ENCODE data around the gene PDSS2.

Gene PDSS2

GRCh38 chr6:107248147-107248546 is 211.2 kb downstream of the PDSS2 start:
- DNase-seq: no peak

DNA sequence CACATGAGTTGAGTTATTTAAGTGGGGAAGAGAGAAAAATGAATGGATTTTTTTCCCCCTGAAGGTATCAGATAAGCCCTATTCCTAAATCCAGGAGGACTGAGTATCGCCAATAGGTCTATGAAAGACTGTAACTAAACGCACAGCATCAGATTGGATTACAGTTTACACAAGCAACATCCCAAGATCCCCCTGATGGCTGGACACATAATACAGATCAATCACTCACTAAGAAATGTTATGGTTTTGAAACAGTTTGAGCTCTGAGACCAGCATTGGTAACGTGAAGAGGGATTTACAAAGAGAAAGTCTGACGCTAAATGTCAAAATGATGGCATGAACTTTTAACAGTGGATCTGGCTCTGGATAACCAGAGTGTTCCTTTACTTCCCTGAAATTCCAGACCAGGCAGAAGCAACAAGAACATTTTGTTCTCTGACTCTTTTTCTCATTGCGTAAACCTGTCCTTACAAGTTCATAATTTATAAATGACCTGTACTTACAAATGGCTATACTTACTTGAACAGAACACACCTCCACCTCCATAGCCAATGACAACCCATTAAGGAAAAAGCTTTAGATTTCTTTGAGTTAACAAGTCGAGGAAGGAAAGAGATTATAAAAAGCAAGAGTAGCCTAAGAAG is 212.3 kb downstream of the PDSS2 start:
- DNase-seq: no peak

DNA sequence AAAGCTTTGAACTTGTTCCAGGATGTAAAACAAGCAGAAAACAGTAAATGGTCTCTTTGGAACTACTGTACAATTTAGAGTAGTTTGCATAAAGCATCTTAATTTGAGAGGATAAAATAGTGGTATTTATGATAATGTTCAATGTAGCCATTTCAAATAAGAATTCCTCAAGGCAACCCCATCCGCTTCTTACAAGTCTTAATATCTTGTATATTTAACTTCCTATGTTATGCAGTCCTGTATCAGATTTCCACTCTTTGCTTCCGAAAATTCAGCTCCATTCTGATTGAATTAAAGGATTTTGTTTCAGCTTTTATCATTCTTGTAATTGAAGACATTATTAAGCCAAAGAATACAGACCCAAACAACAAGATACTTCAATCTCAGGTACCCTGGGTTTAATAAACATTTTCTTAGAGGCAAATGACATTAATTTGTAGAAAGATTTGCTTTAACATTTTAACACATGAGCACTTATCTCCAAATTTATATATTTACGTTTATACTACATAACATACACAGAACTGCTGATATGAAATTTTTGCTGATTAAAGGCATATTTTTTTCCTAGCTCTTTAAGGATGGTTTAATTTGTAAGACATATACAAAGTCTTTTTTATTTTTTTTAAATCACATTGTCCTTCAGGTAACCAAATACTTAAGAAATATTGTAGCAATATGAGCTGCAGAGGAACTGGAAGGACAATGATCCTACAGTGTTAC is 213.0 kb downstream of the PDSS2 start:
- DNase-seq: no peak

- no peak for DNase-seq
Observed at GRCh38 chr6:107244742-107245480, 214.5 kb downstream of the PDSS2 start.

DNA sequence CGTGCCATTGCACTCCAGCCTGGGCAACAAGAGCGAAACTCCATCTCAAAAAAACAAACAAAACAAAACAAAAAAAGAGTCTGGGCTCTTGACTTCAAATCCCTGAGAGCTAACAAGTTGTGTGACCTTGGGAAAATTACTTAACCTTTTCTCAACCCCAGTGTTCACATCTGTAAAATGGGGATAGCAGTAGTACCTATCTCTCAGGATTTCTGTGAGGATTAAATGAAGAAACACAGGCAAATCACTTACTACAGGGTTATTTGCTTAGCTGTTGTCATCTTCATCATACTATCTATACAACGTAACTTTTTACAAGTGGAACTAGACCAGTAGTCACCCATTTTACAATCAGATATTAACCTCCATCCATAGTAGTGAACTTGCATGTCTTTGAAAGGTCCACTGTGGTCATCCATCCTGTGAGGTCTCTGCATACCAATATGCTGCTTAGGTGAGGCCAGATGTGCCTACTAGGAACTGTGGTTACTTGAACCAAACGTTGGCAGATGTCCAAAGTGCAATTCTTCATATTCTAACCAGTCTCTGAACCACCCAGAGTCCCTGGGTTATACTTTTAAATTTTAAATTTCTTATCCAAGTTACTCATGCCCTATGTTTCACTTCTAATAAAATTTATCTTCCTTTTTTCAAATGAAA is 215.2 kb downstream of the PDSS2 start:
- DNase-seq: no peak

DNA sequence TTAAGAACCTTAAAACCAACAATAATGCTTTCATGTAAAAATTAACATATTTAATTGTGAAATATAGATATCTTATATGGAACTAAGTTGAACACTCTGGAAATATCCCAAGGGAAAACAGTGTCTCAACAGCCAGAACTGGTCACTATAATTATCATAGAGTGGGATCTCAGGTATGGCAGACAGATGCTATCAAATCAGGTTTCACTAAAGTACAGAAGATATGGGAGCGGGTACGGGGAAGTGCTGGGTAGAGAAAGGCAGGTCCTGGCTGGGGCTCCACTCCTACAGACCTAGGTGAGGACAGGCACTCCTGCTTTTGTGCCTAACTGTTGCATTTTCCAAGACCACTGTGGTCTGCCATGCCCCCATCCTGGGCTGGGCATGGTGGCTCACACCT is 215.9 kb downstream of the PDSS2 start:
- no peak for DNase-seq

- DNase-seq: no peak
Observed at GRCh38 chr6:107237992-107238660, 221.2 kb downstream of the PDSS2 start.

GRCh38 chr6:107235511-107235910 is 223.9 kb downstream of the PDSS2 start:
- no peak for DNase-seq

DNA sequence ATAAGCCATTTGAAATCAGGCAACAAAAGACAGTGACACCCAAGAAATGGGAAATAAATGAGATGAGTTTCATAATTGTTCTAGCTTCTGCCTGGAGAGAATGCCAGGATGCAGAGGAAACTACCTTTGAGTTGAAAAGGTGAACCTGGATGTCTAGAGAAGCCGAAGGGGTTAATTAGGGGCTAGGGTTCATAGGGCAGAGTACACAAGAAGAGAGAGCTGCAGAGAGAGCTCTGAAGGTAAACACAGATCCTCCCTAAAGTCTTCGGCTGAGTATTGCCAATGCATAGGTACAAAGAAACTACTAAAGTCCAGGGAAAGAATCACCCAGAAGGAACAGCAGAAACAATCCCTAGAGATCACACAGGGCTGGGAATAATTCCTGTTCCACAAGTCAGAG is 224.4 kb downstream of the PDSS2 start:
- no peak for DNase-seq

DNA sequence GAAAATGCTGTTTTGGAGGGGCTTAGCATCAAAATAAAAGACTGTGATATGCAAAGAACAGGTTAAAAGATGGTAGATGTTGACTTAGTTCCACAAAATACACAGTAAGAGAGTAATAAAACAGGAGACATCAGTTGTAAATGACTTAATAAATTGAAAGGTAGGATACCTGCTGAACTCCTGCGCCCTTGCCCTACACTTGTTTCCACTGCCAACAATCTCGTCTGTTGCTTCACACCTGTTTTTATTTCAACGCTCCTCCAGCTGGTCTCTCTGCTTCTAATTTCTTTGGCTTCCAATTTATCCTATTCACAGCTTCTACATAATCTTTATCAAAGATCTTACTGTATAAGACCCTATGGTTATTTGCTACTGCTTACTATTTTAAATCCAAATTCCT is 228.1 kb downstream of the PDSS2 start:
- no peak for DNase-seq

DNA sequence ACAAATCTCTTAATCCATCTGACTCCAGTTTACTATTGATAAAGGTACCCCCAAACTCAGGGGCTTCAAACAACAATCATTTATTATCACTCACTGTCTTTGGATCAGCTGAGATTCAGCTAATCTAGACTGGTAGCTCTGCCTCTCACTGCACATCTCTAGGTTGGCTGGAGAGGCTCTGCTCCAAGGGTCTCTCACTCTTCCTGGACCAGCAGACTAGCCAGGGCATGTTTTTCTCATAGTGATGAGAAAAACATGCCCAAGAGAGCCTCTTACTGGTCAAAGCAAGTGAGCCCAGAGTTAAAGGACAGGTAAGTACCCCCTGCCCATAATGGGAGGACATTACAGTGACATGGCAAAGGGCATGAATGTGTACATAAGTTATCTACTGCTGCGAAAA is 228.9 kb downstream of the PDSS2 start:
- DNase-seq: no peak

- no peak for DNase-seq
Observed at GRCh38 chr6:107230024-107230423, 229.3 kb downstream of the PDSS2 start.

GRCh38 chr6:107228754-107229153 is 230.6 kb downstream of the PDSS2 start:
- no peak for DNase-seq

- no peak for DNase-seq
Observed at GRCh38 chr6:107221519-107221918, 237.8 kb downstream of the PDSS2 start.

- DNase-seq: no peak
Observed at GRCh38 chr6:107219851-107220250, 239.5 kb downstream of the PDSS2 start.

DNA sequence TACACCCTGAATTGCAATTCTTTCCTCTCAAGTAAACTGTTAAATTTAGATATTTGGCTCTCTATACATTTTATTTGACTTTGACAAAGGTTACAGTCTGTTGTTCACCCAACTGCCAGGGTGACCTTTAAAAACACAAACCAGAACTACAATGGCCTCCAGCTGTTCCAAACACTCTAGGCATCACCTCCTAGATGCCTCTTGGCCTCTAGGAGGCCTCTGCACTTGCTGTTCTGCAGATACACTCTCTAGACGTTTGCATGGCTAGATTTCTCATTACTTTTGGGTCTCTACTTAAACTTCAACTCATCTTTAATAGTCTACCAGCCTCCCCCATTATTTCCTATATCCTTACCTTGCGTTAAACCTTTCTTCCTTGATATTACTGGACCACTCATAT is 241.2 kb downstream of the PDSS2 start:
- DNase-seq: no peak

- DNase-seq: no peak
Observed at GRCh38 chr6:107217248-107217647, 242.1 kb downstream of the PDSS2 start.

- DNase-seq: no peak
Observed at GRCh38 chr6:107216197-107216933, 243.0 kb downstream of the PDSS2 start.

GRCh38 chr6:107215334-107215733 is 244.0 kb downstream of the PDSS2 start:
- no peak for DNase-seq

DNA sequence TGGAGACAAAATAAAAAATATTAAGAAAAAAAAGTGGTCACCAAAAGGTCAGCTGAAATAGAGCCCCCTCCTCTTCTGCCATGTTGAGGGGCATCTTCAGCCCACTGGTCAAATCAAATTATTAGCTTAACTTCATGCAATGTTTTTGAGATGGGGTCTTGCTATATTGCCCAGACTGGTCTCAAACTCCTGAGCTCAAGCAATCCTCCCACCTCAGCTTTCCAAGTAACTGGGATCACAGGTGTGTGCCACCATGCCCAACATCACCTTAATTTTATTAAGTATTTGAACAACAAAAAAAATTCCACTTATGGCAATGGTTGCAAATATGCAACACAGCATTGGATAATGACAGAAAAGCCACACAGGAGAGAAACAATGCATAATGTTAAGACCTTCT is 244.7 kb downstream of the PDSS2 start:
- no peak for DNase-seq

GRCh38 chr6:107209406-107210305 is 249.7 kb downstream of the PDSS2 start:
- DNase-seq: no peak
